NT2/D1 (cell line): Measurements from ENCODE around the gene ACMSD.

Source experiments
- YY1 ChIP-seq: IDR thresholded peaks from 2 replicates; pipeline ENCODE4 v1.6.1; 2011; ENCODE audit not compliant: insufficient read length, insufficient read depth
- ZNF274 ChIP-seq: IDR thresholded peaks from 2 replicates; pipeline ENCODE4 v1.6.1; 2011; ENCODE audit warnings: mild to moderate bottlenecking, low read depth, low read length

DNA sequence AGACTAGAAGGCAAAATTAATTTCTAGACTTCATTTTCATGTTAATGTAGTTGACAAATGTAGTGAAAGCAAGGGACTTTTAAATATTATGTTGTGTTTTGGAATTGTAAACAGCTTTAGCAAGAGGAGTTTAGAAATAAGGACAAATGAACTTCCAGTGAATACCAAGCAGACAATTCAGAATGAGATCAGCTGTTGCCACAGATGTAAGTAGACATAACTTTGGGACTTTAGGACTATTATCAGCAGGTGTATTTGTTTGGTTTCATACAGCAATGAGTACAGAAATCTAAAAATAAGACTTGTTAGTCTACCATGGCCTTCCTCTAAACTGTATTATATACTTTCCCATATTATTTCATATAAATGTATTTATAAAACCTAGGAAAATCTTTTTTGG lies 46.0 kb downstream of the ACMSD start:
- TF ChIP-seq YY1 (no peak), ZNF274 (no peak)
